CD4-positive, alpha-beta T cell treated with Interleukin-15 for 1 hour (primary cell): ENCODE results near the gene MR1.

Source experiments
- DNase-seq: peaks from one replicate; pipeline ENCODE4 v3.0.0-alpha.2; 2020

Gene MR1

GRCh38 chr1:181064702-181065101 is 30.9 kb downstream of the MR1 start:
- DNase-seq = no peak

GRCh38 chr1:181073638-181074037 is 39.9 kb downstream of the MR1 start:
- no peak for DNase-seq

- no peak for DNase-seq
Measured at GRCh38 chr1:181075766-181076350, 42.1 kb downstream of the MR1 start.

- DNase-seq = no peak
Measured at GRCh38 chr1:181076852-181077251, 43.1 kb downstream of the MR1 start.

GRCh38 chr1:181077576-181078242 is 43.9 kb downstream of the MR1 start:
- DNase-seq = no peak

- DNase-seq = no peak
Measured at GRCh38 chr1:181079382-181079781, 45.6 kb downstream of the MR1 start.

- no peak for DNase-seq
Measured at GRCh38 chr1:181079920-181080319, 46.1 kb downstream of the MR1 start.

- DNase-seq = no peak
Measured at GRCh38 chr1:181080556-181080955, 46.8 kb downstream of the MR1 start.

- DNase-seq = no peak
Measured at GRCh38 chr1:181081395-181081794, 47.6 kb downstream of the MR1 start.

GRCh38 chr1:181083842-181084605 is 50.2 kb downstream of the MR1 start:
- peak; percentile 79 for DNase-seq

- DNase-seq = no peak
Measured at GRCh38 chr1:181084606-181084969, 50.8 kb downstream of the MR1 start.

- no peak for DNase-seq
Measured at GRCh38 chr1:181086091-181086490, 52.3 kb downstream of the MR1 start.

GRCh38 chr1:181086926-181087325 is 53.1 kb downstream of the MR1 start:
- no peak for DNase-seq

- peak; percentile 67 for DNase-seq
Measured at GRCh38 chr1:181087400-181087901, 53.7 kb downstream of the MR1 start.

GRCh38 chr1:181088079-181089016 is 54.6 kb downstream of the MR1 start, which contains the start of gene IER5:
TSS of gene IER5 (plus strand) at chr1:181088700. CDS start at chr1:181088903, 203 bp downstream.
- DNase-seq = peak; percentile 97

GRCh38 chr1:181089017-181089675 is 55.4 kb downstream of the MR1 start:
- DNase-seq = peak; percentile 31

- peak; percentile 91 for DNase-seq
Measured at GRCh38 chr1:181089676-181090544, 56.1 kb downstream of the MR1 start.

- peak; percentile 55 for DNase-seq
Measured at GRCh38 chr1:181090641-181091126, 56.9 kb downstream of the MR1 start.

- DNase-seq = no peak
Measured at GRCh38 chr1:181091309-181092040, 57.7 kb downstream of the MR1 start.

- DNase-seq = no peak
Measured at GRCh38 chr1:181092056-181092455, 58.3 kb downstream of the MR1 start.
